Activated T-helper 9 cell treated with anti-CD3 and anti-CD28 coated beads, Interleukin-2, amount 50 U/mL, for 16 hours (primary cell): ENCODE results near the gene CRIP2.

Source experiments
- DNase-seq: peaks from one replicate; pipeline ENCODE4 v3.0.0-alpha.2; 2020; ENCODE audit warnings: low read depth

The CRIP2 gene

GRCh38 chr14:105528586-105529318, 54.1 kb downstream of the CRIP2 start:
- peak; percentile 58 for DNase-seq

GRCh38 chr14:105529319-105529568, 54.6 kb downstream of the CRIP2 start:
- no peak for DNase-seq
